ENCODE data around the gene ARRDC3.

GRCh38 chr5:91340532-91340931 lies 42.6 kb downstream of the ARRDC3 start:
- TF ChIP-seq POLR2AphosphoS5 (IDR thresholded peaks at IDR 0.05; ENCODE audit: low read depth), result no peak
- TF ChIP-seq CTCF (IDR thresholded peaks at IDR 0.05; ENCODE audit: insufficient read depth, low read length), result no peak

Measured in HL-60 (cell line).